Sciatic nerve (tissue), 2 donors: ENCODE measurements around the gene CELF4. TPM values are rescaled to one million over a fixed set of nuclear protein-coding genes. Genes with fewer than 3 reads are reported as not detected.
"Not testable (repeated sequence)": the region's sequence is repeated elsewhere in the genome, so short reads cannot be mapped to it uniquely, and the experiment has no call there.

Experiments
- ATAC-seq: fragments of 200-7000 bp; cut with Tn5 transposase; one replicate; pipeline ENCODE4 v1.9.1; 2020; ENCODE audit warnings: mild to moderate bottlenecking, moderate library complexity
- DNase-seq: peaks from one replicate; pipeline ENCODE4 v3.0.0-alpha.2; 2020; ENCODE audit warnings: low spot score
- intact Hi-C: fragments of 100-400 bp; cut with DNase I; formaldehyde crosslinking; loops from one replicate; pipeline ENCODE4 v1.14.2; 2022
- total RNA-seq: library from RNA; stranded (reverse); fragmentation: NEBNext Ultra II Directional; extraction: Animal tissue kit (Norgen Biotek cat#: 25700); gene quantifications from one replicate; pipeline ENCODE4 v1.2.1, GENCODE V29; 2021
- donor health status: DM: no; HTN: no; CAD: no.
- donor health status: DM: no; HTN: no; CAD: no.

Gene CELF4
- total RNA-seq, 1 donor from 2014 or later, result 0.45 TPM

- no peak for ATAC-seq
- intact Hi-C loops, result no loop called here
- no peak for DNase-seq
Measured at GRCh38 chr18:37368110-37368954, 197.3 kb downstream of the CELF4 start.

GRCh38 chr18:37364237-37364636, 201.4 kb downstream of the CELF4 start:
- no peak for ATAC-seq
- no peak for DNase-seq
- intact Hi-C loops, result no loop called here

- no peak for DNase-seq
- intact Hi-C loops, result no loop called here
- ATAC-seq, result no peak
Measured at GRCh38 chr18:37362158-37362890, 203.3 kb downstream of the CELF4 start.

- intact Hi-C loops, result no loop called here
- DNase-seq (no peak), ATAC-seq (no peak)
Measured at GRCh38 chr18:37361335-37362157, 204.1 kb downstream of the CELF4 start.

GRCh38 chr18:37358061-37358460, 207.5 kb downstream of the CELF4 start:
- ATAC-seq, intact Hi-C loops, DNase-seq: not testable (repeated sequence)

- ATAC-seq (no peak), DNase-seq (no peak)
- intact Hi-C loops, result no loop called here
Measured at GRCh38 chr18:37355772-37356171, 209.8 kb downstream of the CELF4 start.

GRCh38 chr18:37351110-37351509, 214.5 kb downstream of the CELF4 start:
- ATAC-seq, result no peak
- intact Hi-C loops, result no loop called here
- DNase-seq, result no peak

- ATAC-seq (no peak), DNase-seq (no peak)
- intact Hi-C loops, result loop anchor here (10.0 kb wide), 1 partner anchor 186 kb away; no protein-coding TSS in a partner anchor
Measured at GRCh38 chr18:37348729-37349128, 216.9 kb downstream of the CELF4 start.

GRCh38 chr18:37346048-37346447, 219.6 kb downstream of the CELF4 start:
- intact Hi-C loops, result loop anchor here (10.0 kb wide), 1 partner anchor 189 kb away; no protein-coding TSS in a partner anchor
- no peak for DNase-seq
- ATAC-seq, result no peak

GRCh38 chr18:37343542-37343851, 222.1 kb downstream of the CELF4 start:
- intact Hi-C loops, result loop anchor here (10.0 kb wide), 1 partner anchor 191 kb away; no protein-coding TSS in a partner anchor
- ATAC-seq, result no peak
- no peak for DNase-seq

- DNase-seq (no peak), ATAC-seq (no peak)
- intact Hi-C loops, result loop anchor here (10.0 kb wide), 1 partner anchor 193 kb away; no protein-coding TSS in a partner anchor
Measured at GRCh38 chr18:37341473-37342086, 224.0 kb downstream of the CELF4 start.

GRCh38 chr18:37341016-37341415, 224.6 kb downstream of the CELF4 start:
- DNase-seq (no peak), ATAC-seq (no peak)
- intact Hi-C loops, result loop anchor here (10.0 kb wide), 1 partner anchor 194 kb away; no protein-coding TSS in a partner anchor

GRCh38 chr18:37339701-37340215, 225.8 kb downstream of the CELF4 start:
- intact Hi-C loops, result loop anchor here (10.0 kb wide), 1 partner anchor 195 kb away; no protein-coding TSS in a partner anchor
- DNase-seq, result no peak
- ATAC-seq, result no peak

GRCh38 chr18:37336568-37337285, 228.9 kb downstream of the CELF4 start:
- no peak for DNase-seq
- no peak for ATAC-seq
- intact Hi-C loops, result no loop called here

- intact Hi-C loops, result no loop called here
- ATAC-seq (peak; percentile 29), DNase-seq (no peak)
Measured at GRCh38 chr18:37335409-37335736, 230.2 kb downstream of the CELF4 start.

- intact Hi-C loops, result no loop called here
- DNase-seq (no peak), ATAC-seq (no peak)
Measured at GRCh38 chr18:37334631-37335408, 230.8 kb downstream of the CELF4 start.

GRCh38 chr18:37332628-37333420, 232.8 kb downstream of the CELF4 start:
- DNase-seq, result no peak
- intact Hi-C loops, result no loop called here
- ATAC-seq, result no peak
